GM12878 (cell line): Measurements from ENCODE around the gene SAMD4A. TPM values are rescaled to one million over a fixed set of nuclear protein-coding genes. Genes with fewer than 3 reads are reported as not detected.

Experiments
- ATAC-seq: fragments of 200-7000 bp; cut with Tn5 transposase; 3 replicates; pipeline ENCODE4 v1.9.1; 2020; ENCODE audit warnings: mild to moderate bottlenecking, moderate library complexity
- BruUV-seq: library from RNA; stranded (reverse); fragments of 400-500 nt; replicated peaks from 2 replicates; lab custom pipeline; 2021; lab: Mats Ljungman, UMichigan
- CTCF ChIA-PET: fragments of 300-600 bp; sonication (Branson Sonifier 250); formaldehyde crosslinking; extraction: SDS; loops from one replicate; lab custom pipeline; 2021; ENCODE audit warnings: inconsistent platforms; lab: Yijun Ruan, JAX
- POLR2A ChIA-PET: fragments of 350-600 bp; formaldehyde crosslinking; extraction: SDS; loops from one replicate; lab custom pipeline; 2021; ENCODE audit warnings: inconsistent platforms; lab: Charles Lee
- RAD21 ChIA-PET: fragments of 300-600 bp; sonication (Branson Sonifier 250); formaldehyde crosslinking; loops from one replicate; lab custom pipeline; 2023; ENCODE audit warnings: antibody characterized with exemption; ENCODE audit not compliant: unreplicated experiment; lab: Charles Lee
- SMC1A ChIA-PET: fragments of 300-600 bp; sonication (Branson Sonifier 250); formaldehyde crosslinking; loops from one replicate; lab custom pipeline; 2023; ENCODE audit not compliant: unreplicated experiment, uncharacterized antibody; lab: Charles Lee
- DNase-seq: peaks from one replicate; pipeline ENCODE4 v3.0.0-alpha.2; 2011; ENCODE audit warnings: low read depth, low spot score
- FAIRE-seq: peaks from 3 replicates; lab custom pipeline; 2011; peaks lifted over from hg19 to GRCh38; lab: Jason Lieb, UNC
- H2AFZ ChIP-seq: 2 replicates; pipeline ENCODE4 v1.6.0; 2011; ENCODE audit warnings: low read depth, low read length, control low read depth; ENCODE audit not compliant: control insufficient read depth
- H3K27ac ChIP-seq: 2 replicates; pipeline ENCODE4 v1.5.1; 2011; ENCODE audit warnings: control low read depth; ENCODE audit not compliant: control insufficient read depth, insufficient read depth
- H3K27me3 ChIP-seq, 2 experiments: replicated peaks in 1 of 2; 2 replicates each; pipeline versions ENCODE4 v1.6.0 to v1.6.1; 2011; ENCODE audit warnings: low read length in 1 of 2; ENCODE audit not compliant: control insufficient read depth in 2 of 2, insufficient read depth in 2 of 2
- H3K36me3 ChIP-seq, 2 experiments: 2 replicates each; pipeline ENCODE4 v1.5.1; 2011; ENCODE audit warnings: low read length in 1 of 2; ENCODE audit not compliant: control insufficient read depth in 2 of 2, insufficient read depth in 2 of 2
- H3K4me1 ChIP-seq: 2 replicates; pipeline ENCODE4 v1.6.1; 2011; ENCODE audit warnings: mild to moderate bottlenecking, low read length, moderate library complexity, mixed read lengths; ENCODE audit not compliant: control insufficient read depth, insufficient read depth
- H3K4me2 ChIP-seq: 2 replicates; pipeline ENCODE4 v1.6.0; 2011; ENCODE audit warnings: control low read depth; ENCODE audit not compliant: control insufficient read depth, insufficient read depth
- H3K4me3 ChIP-seq: fragments of 200-600 bp; sonication (generic); 2 replicates; pipeline ENCODE4 v1.5.1; 2016
- H3K79me2 ChIP-seq: 2 replicates; pipeline ENCODE4 v1.6.0; 2011; ENCODE audit warnings: low read length; ENCODE audit not compliant: control insufficient read depth, insufficient read depth
- H3K9ac ChIP-seq: 2 replicates; pipeline ENCODE4 v1.8.0; 2011; ENCODE audit warnings: low read length, control low read depth, mixed read lengths; ENCODE audit not compliant: control insufficient read depth, insufficient read depth
- H3K9me3 ChIP-seq: replicated peaks from 3 replicates; pipeline ENCODE4 v1.5.1; 2011; ENCODE audit warnings: mild to moderate bottlenecking, low read length; ENCODE audit not compliant: control insufficient read depth, insufficient read depth
- H4K20me1 ChIP-seq: 2 replicates; pipeline ENCODE4 v1.6.0; 2011; ENCODE audit not compliant: control insufficient read depth, insufficient read depth
- FOXK2 ChIP-seq: fragments of 450-650 bp; IDR thresholded peaks from 2 replicates; pipeline ENCODE4 v1.6.1; 2017; ENCODE audit warnings: mild to moderate bottlenecking, moderate library complexity
- NR2C1 ChIP-seq: fragments of 450-650 bp; IDR thresholded peaks from 2 replicates; pipeline ENCODE4 v1.6.1; 2017; ENCODE audit warnings: antibody characterized with exemption, mild to moderate bottlenecking, moderate library complexity
- RB1 ChIP-seq: fragments of 450-650 bp; formaldehyde crosslinking; IDR thresholded peaks from 2 replicates; pipeline ENCODE4 v1.6.1; 2017; ENCODE audit warnings: mild to moderate bottlenecking, borderline replicate concordance
- RUNX3 ChIP-seq: IDR thresholded peaks from 2 replicates; pipeline ENCODE4 v1.6.1; 2012; ENCODE audit warnings: low read length, inconsistent platforms
- SMARCA5 ChIP-seq: fragments of 450-650 bp; IDR thresholded peaks from 2 replicates; pipeline ENCODE4 v1.6.1; 2017; ENCODE audit warnings: mild to moderate bottlenecking
- SPI1 ChIP-seq: IDR thresholded peaks from 2 replicates; pipeline ENCODE4 v1.6.1; 2011; ENCODE audit warnings: low read depth, mild to moderate bottlenecking, low read length, moderate library complexity, borderline replicate concordance; ENCODE audit not compliant: insufficient read depth
- SUPT20H ChIP-seq: IDR thresholded peaks from 2 replicates; pipeline ENCODE4 v1.6.1; 2011; ENCODE audit warnings: low read depth, mild to moderate bottlenecking, low read length, moderate library complexity, borderline replicate concordance; ENCODE audit not compliant: control insufficient read depth
- TCF3 ChIP-seq: IDR thresholded peaks from 2 replicates; pipeline ENCODE4 v1.6.1; 2012; ENCODE audit warnings: low read depth, mild to moderate bottlenecking, low read length, borderline replicate concordance; ENCODE audit not compliant: insufficient read depth
- WGBS: methylation state at CpG from one replicate; pipeline ENCODE4 v1.1.6; 2016; ENCODE audit warnings: low lambda C conversion rate; ENCODE audit not compliant: insufficient replicate concordance, insufficient coverage; ENCODE audit errors: missing lambda C conversion rate; 5-methylcytosine and 5-hydroxymethylcytosine counted together
- in situ Hi-C: fragments of 300-500 bp; cut with MboI; formaldehyde crosslinking; loops from 9 replicates; pipeline ENCODE4 v1.14.3; 2018; ENCODE audit warnings: mixed read lengths
- intact Hi-C: fragments of 100-400 bp; cut with micrococcal nuclease; formaldehyde crosslinking; loops from one replicate; pipeline ENCODE4 v1.14.2; 2022; ENCODE audit not compliant: unreplicated experiment
- polyA plus RNA-seq, 11 experiments: library from polyadenylated mRNA; depleted of rRNA in 4 of 11; unstranded in 6 of 11; stranded (reverse) in 5 of 11; fragments of >200 nt; fragmentation: Nextera tagmentation in 4 of 11; fragmentation: Illumina TruSeq in 1 of 11; extraction: Ambion mirVana in 4 of 11; extraction: Trizol in 1 of 11; gene quantifications; 1 replicate in 1 of 11; 2 replicates in 10 of 11; pipeline versions ENCODE4 v1.2.1 to v1.2.3, GENCODE V29; 2011 to 2016; ENCODE audit warnings: inconsistent platforms in 2 of 11, missing spikeins in 2 of 11, low read depth in 1 of 11
- total RNA-seq, 4 experiments: library from RNA; depleted of rRNA in 3 of 4; stranded (reverse); fragments of >200 nt in 3 of 4; fragmentation: Illumina TruSeq in 1 of 4; extraction: Trizol in 1 of 4; gene quantifications; 2 replicates each; pipeline versions ENCODE4 v1.2.1 to v1.2.3, GENCODE V29; 2013 to 2021

SAMD4A gene
- total and polyA plus RNA-seq, 10 of the 15 experiments (the other 5 are each of a cell fraction or from before 2014, with no cell fraction given), result 0.05 to 0.56 (median 0.31) TPM

GRCh38 chr14:54711812-54712464 is 145.0 kb downstream of the SAMD4A start:
- no peak for ATAC-seq
- TF ChIP-seq TCF3, result no peak
- no peak for TF ChIP-seq SMARCA5
- TF ChIP-seq FOXK2, result no peak
- peak; percentile 53 for TF ChIP-seq RUNX3
- ChIA-PET CTCF (interaction anchor here (0.9 to 1.2 kb wide), 2 partner anchors 11 to 145 kb away, joined by 3 read pairs; partner anchors contain the start of gene SAMD4A), SMC1A (interaction anchor here (1.1 to 3.1 kb wide), 2 partner anchors 12 to 18 kb away, joined by 4 to 7 read pairs; no protein-coding TSS in a partner anchor), RAD21 (no interaction called here), POLR2A (no interaction called here)
- Histone ChIP-seq H3K27ac (peak overlapping the region; percentile 11), H3K9me3 (no peaks in the 10 kb centered on the region; the same call in 1 of the 3 replicates), H3K9ac (0 out of 2 replicates have a peak overlapping the region, but pooled peaks have one; percentile 7), H3K79me2 (no peaks in the 10 kb centered on the region), H3K4me1 (peaks cover 25% of the 10 kb centered on the region), H3K36me3 (no peaks in the 10 kb centered on the region), H3K27me3 (no peaks in the 10 kb centered on the region), H4K20me1 (no peaks in the 10 kb centered on the region), H2AFZ (peak overlapping the region; percentile 69), H3K4me2 (peak overlapping the region; percentile 62), H3K4me3 (0 out of 2 replicates have a peak overlapping the region, but pooled peaks have one; percentile 12)
- intact Hi-C loops, result no loop called here
- no peak for DNase-seq
- in situ Hi-C loops, result no loop called here
- WGBS, result 5% methylated on average over 5 of the region's 5 CpGs
- no peak for FAIRE-seq
- no TSS peak for BruUV-seq

GRCh38 chr14:54712465-54713200 is 145.7 kb downstream of the SAMD4A start:
- RAD21 ChIA-PET, result interaction anchor here (0.9 kb wide), 1 partner anchor 19 kb away, joined by 4 read pairs; no protein-coding TSS in a partner anchor

More at GRCh38 chr14:54712465-54713200, 145.7 kb downstream of the SAMD4A start:
- Histone ChIP-seq H3K4me2 (peak overlapping the region; percentile 62), H4K20me1 (no peaks in the 10 kb centered on the region), H3K4me3 (0 out of 2 replicates have a peak overlapping the region, but pooled peaks have one; percentile 12), H2AFZ (peak overlapping the region; percentile 69), H3K27ac (peak overlapping the region; percentile 11; the same call in 1 of the 2 replicates), H3K4me1 (peaks cover 25% of the 10 kb centered on the region), H3K27me3 (no peaks in the 10 kb centered on the region), H3K36me3 (no peaks in the 10 kb centered on the region), H3K9me3 (no peaks in the 10 kb centered on the region; the same call in 1 of the 3 replicates), H3K9ac (no peak overlapping the region; the same call in 1 of the 2 replicates), H3K79me2 (no peaks in the 10 kb centered on the region)
- BruUV-seq, result no TSS peak
- no peak for ATAC-seq
- SMC1A ChIA-PET, result interaction anchor here (0.9 to 3.1 kb wide), 3 partner anchors 13 to 61 kb away, joined by 3 to 7 read pairs (median 4); no protein-coding TSS in a partner anchor
- DNase-seq, result no peak
- no peak for FAIRE-seq
- CTCF ChIA-PET, result interaction anchor here (0.6 to 1.6 kb wide), 5 partner anchors 10 to 146 kb away, joined by 3 to 5 read pairs (median 3); partner anchors contain the start of gene SAMD4A
- in situ Hi-C loops, result no loop called here
- 25% methylated on average over 5 of the region's 5 CpGs for WGBS
- TF ChIP-seq SUPT20H (no peak), NR2C1 (no peak), SPI1 (no peak), FOXK2 (no peak), RB1 (no peak)
- intact Hi-C loops, result no loop called here
- POLR2A ChIA-PET, result no interaction called here
